ENCODE measurements around the gene ADGB.

GRCh38 chr6:146635165-146635564 is 36.4 kb downstream of the ADGB start:
- no peak for TF ChIP-seq RFX5 (IDR thresholded peaks at IDR 0.05)
- no peak for TF ChIP-seq MAFK (IDR thresholded peaks at IDR 0.05; ENCODE audit: partially characterized antibody)
- no peak for TF ChIP-seq CTCF (IDR thresholded peaks at IDR 0.05)

All from A549 (cell line).